Chondrocyte (in vitro differentiated cells): Measurements from ENCODE around the gene COL4A3. TPM values are rescaled to one million over a fixed set of nuclear protein-coding genes. Genes with fewer than 3 reads are reported as not detected.

ENCODE experiments used
- DNase-seq: peaks from one replicate; pipeline ENCODE4 v3.0.0; 2021; ENCODE audit warnings: mixed read lengths, low spot score
- H3K27ac Mint-ChIP-seq: one replicate; pipeline ENCODE4 v1.8.0; 2021; ENCODE audit warnings: mild to moderate bottlenecking, moderate library complexity, mixed read lengths; ENCODE audit not compliant: unreplicated experiment
- H3K27me3 Mint-ChIP-seq: 2 replicates; pipeline ENCODE4 v1.8.0; 2021; ENCODE audit warnings: low read depth, mixed read lengths
- H3K36me3 Mint-ChIP-seq: 2 replicates; pipeline ENCODE4 v1.8.0; 2021; ENCODE audit warnings: low read depth, mixed read lengths
- H3K4me1 Mint-ChIP-seq: 2 replicates; pipeline ENCODE4 v1.8.0; 2021; ENCODE audit warnings: low read depth, mild to moderate bottlenecking, mixed read lengths
- H3K4me3 Mint-ChIP-seq: one replicate; pipeline ENCODE4 v1.8.0; 2021; ENCODE audit warnings: mild to moderate bottlenecking, moderate library complexity, mixed read lengths; ENCODE audit not compliant: unreplicated experiment
- H3K9me3 Mint-ChIP-seq: 2 replicates; pipeline ENCODE4 v1.8.0; 2021; ENCODE audit warnings: low read depth, mixed read lengths
- CTCF ChIP-seq: fragments of 200-600 bp; sonication (generic); IDR thresholded peaks from 2 replicates; pipeline ENCODE4 v1.5.0; 2021; ENCODE audit warnings: antibody characterized with exemption, mild to moderate bottlenecking, moderate library complexity
- total RNA-seq: library from RNA; stranded (reverse); gene quantifications from 3 replicates; pipeline ENCODE4 v1.2.1, GENCODE V29; 2021

COL4A3 gene
- total RNA-seq, 1 donor from 2014 or later, result 1.2 TPM

GRCh38 chr2:227267410-227268115 is 103.1 kb downstream of the COL4A3 start:
- H3K36me3 Mint-ChIP-seq, result no peaks in the 10 kb centered on the region
- H3K27ac Mint-ChIP-seq, result no peak overlapping the region
- no peak overlapping the region for H3K4me3 Mint-ChIP-seq
- H3K9me3 Mint-ChIP-seq, result no peaks in the 10 kb centered on the region
- no peak for TF ChIP-seq CTCF
- no peaks in the 10 kb centered on the region for H3K27me3 Mint-ChIP-seq
- no peak for DNase-seq
- H3K4me1 Mint-ChIP-seq, result peaks cover 7% of the 10 kb centered on the region

- no peak overlapping the region for H3K4me3 Mint-ChIP-seq
- DNase-seq, result no peak
- no peaks in the 10 kb centered on the region for H3K4me1 Mint-ChIP-seq
- no peak overlapping the region for H3K27ac Mint-ChIP-seq
- no peak for TF ChIP-seq CTCF
- peaks cover 6% of the 10 kb centered on the region for H3K9me3 Mint-ChIP-seq
- H3K36me3 Mint-ChIP-seq, result peaks cover 1% of the 10 kb centered on the region
- H3K27me3 Mint-ChIP-seq, result no peaks in the 10 kb centered on the region
Observed at GRCh38 chr2:227280895-227281294, 116.5 kb downstream of the COL4A3 start.

DNA sequence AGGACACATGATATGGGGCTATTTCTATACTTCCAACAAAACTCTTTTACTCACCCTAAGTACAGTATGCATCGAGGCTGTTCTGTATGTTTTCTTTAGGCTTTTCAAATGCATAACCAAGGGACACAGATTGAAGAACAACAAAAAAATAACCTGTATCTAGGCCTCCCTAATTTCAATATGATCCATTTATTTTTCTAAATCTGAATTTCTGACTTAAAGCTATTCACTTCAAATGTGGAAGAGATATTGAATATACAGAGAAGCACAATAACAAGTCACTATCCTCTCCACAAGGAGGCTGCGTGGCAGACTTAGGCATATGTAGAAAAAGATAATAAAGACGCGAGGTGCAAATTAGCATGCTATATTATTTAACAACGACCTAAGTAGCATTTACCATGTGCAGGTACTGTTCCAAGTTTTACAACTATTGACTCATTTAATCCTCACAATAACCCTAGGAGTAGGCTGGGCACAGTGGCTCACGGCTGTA is 121.4 kb downstream of the COL4A3 start:
- Mint-ChIP-seq H3K4me1 (no peaks in the 10 kb centered on the region), H3K27me3 (no peaks in the 10 kb centered on the region), H3K27ac (no peak overlapping the region), H3K9me3 (peaks cover 6% of the 10 kb centered on the region), H3K4me3 (no peak overlapping the region), H3K36me3 (peaks cover 1% of the 10 kb centered on the region)
- no peak for TF ChIP-seq CTCF
- no peak for DNase-seq

- no peak overlapping the region for H3K27ac Mint-ChIP-seq
- no peaks in the 10 kb centered on the region for H3K36me3 Mint-ChIP-seq
- H3K9me3 Mint-ChIP-seq, result peaks cover 4% of the 10 kb centered on the region
- no peak for DNase-seq
- no peaks in the 10 kb centered on the region for H3K4me1 Mint-ChIP-seq
- H3K4me3 Mint-ChIP-seq, result no peak overlapping the region
- H3K27me3 Mint-ChIP-seq, result no peaks in the 10 kb centered on the region
- TF ChIP-seq CTCF, result no peak
Observed at GRCh38 chr2:227287771-227288170, 123.3 kb downstream of the COL4A3 start.

GRCh38 chr2:227292314-227292713 is 127.9 kb downstream of the COL4A3 start:
- Mint-ChIP-seq H3K27ac (no peak overlapping the region), H3K9me3 (no peaks in the 10 kb centered on the region), H3K36me3 (no peaks in the 10 kb centered on the region), H3K27me3 (no peaks in the 10 kb centered on the region), H3K4me1 (no peaks in the 10 kb centered on the region), H3K4me3 (no peak overlapping the region)
- no peak for DNase-seq
- TF ChIP-seq CTCF, result no peak
